ENCODE data around the gene ILF3. TPM values are rescaled to one million over a fixed set of nuclear protein-coding genes. Genes with fewer than 3 reads are reported as not detected.

The ILF3 gene
- total and polyA plus RNA-seq, 2 donors (not counting 3 experiments of a cell fraction or from before 2014, with no cell fraction given): 186 to 459 TPM

DNA sequence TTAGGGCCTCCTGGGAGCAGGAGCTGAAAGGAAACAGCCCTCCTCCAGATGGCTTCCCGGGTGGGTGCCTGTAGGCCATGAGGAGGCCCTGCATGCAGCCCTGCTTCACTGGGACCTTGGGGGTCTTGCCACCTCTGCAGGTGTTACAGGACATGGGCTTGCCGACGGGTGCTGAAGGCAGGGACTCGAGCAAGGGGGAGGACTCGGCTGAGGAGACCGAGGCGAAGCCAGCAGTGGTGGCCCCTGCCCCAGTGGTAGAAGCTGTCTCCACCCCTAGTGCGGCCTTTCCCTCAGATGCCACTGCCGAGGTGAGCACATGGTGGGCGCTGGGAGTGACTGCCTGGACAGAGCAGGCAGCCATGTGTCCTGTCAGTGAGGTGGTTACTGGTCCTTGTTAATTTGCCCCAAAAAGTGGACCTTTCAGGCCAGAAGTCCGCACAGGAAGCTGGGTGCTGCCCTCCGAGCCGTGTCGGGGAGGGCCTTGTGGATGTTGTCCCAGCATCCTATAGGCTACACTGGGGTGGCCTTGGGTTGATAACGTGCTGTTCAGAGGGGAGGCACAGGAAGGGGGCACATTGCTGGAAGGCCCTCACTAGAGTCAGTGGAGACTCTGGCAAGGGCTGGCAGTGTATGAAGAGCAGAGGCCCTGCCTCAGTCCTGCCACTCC is 28.4 kb downstream of the ILF3 start:
- intact Hi-C loops (cut with micrococcal nuclease): no loop called here
- Histone ChIP-seq H3K27ac (ENCODE audit: insufficient read depth, low read depth, low read length) (no peak overlapping the region), H2AFZ (ENCODE audit: low read depth, low read length) (no peak overlapping the region), H3K9me1 (replicated peaks; ENCODE audit: control insufficient read depth, extremely low read depth, insufficient read depth, low read length) (no peaks in the 10 kb centered on the region), H3K9me3 (replicated peaks; ENCODE audit: control insufficient read depth, insufficient read depth, low read length) (no peaks in the 10 kb centered on the region), H3K4me2 (ENCODE audit: insufficient read depth, low read length) (no peak overlapping the region), H4K20me1 (replicated peaks; ENCODE audit: control insufficient read depth, extremely low read depth, insufficient read depth, low read length) (no peaks in the 10 kb centered on the region), H3K27me3 (ENCODE audit: control insufficient read depth in 2 of 2, insufficient read depth in 2 of 2, low read length in 2 of 2) (no peaks in the 10 kb centered on the region), H3K79me2 (ENCODE audit: control insufficient read depth, insufficient read depth, low read length) (peaks cover 11% of the 10 kb centered on the region), H3K36me3 (ENCODE audit: control insufficient read depth in 2 of 2, extremely low read depth in 1 of 2, insufficient read depth in 2 of 2, low read length in 2 of 2) (peaks cover 42 to 79% of the 10 kb centered on the region in 2 experiments), H3K9ac (replicated peaks; ENCODE audit: extremely low read depth, insufficient read depth, low read length) (no peak overlapping the region), H3K4me3 (replicated peaks in 1 of 3; ENCODE audit: insufficient read depth in 1 of 3, low read depth in 1 of 3, low read length in 3 of 3) (no peak overlapping the region), H3K4me1 (ENCODE audit: control insufficient read depth, extremely low read depth, insufficient read depth, low read length) (no peaks in the 10 kb centered on the region)
- DNase-seq (ENCODE audit: low read depth, low spot score) (no peak), FAIRE-seq (no peak)
- no TSS peak for BruUV-seq (replicated peaks)
- dilution Hi-C loops (cut with MboI; ENCODE audit: extremely low pct_ligation_motif_present, low sequenced_read_pairs): no loop called here
- TF ChIP-seq, protein P1, sequence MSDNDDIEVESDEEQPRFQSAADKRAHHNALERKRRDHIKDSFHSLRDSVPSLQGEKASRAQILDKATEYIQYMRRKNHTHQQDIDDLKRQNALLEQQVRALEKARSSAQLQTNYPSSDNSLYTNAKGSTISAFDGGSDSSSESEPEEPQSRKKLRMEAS (IDR thresholded peaks at IDR 0.05; ENCODE audit: insufficient read depth, insufficient read length): no peak
- TF ChIP-seq POLR2A (IDR thresholded peaks at IDR 0.05; ENCODE audit: low read depth, low read length): no peak
- TF ChIP-seq GATA2 (IDR thresholded peaks at IDR 0.05; ENCODE audit: insufficient read depth, insufficient read length, low read depth, low read length): no peak
- no peak for TF ChIP-seq CTCF (IDR thresholded peaks at IDR 0.05; ENCODE audit: extremely low read depth in 1 of 2, insufficient read depth in 1 of 2, low read depth in 1 of 2, low read length in 2 of 2)
- TF ChIP-seq FOS (IDR thresholded peaks at IDR 0.05; ENCODE audit: borderline replicate concordance, insufficient read depth, low read length): no peak
- TF ChIP-seq JUN (IDR thresholded peaks at IDR 0.05; ENCODE audit: borderline replicate concordance, insufficient read depth, insufficient read length, low read depth): no peak
- TF ChIP-seq EZH2 (IDR thresholded peaks at IDR 0.05; ENCODE audit: borderline replicate concordance, low read depth, low read length, severe bottlenecking): no peak
- no peak for TF ChIP-seq MYC (IDR thresholded peaks at IDR 0.05; ENCODE audit: low read depth, low read length)
- TF ChIP-seq POLR2AphosphoS5 (IDR thresholded peaks at IDR 0.05; ENCODE audit: insufficient read depth, low read depth, low read length): no peak
- CTCF ChIA-PET: interaction anchor here (0.7 to 2.4 kb wide), 4 partner anchors 9 to 38 kb away, joined by 3 to 7 read pairs (median 4); no protein-coding TSS in a partner anchor
- POLR2A ChIA-PET: no interaction called here
